Breast epithelium (tissue), 4 donors: ENCODE data around the gene SIVA1. TPM values are rescaled to one million over a fixed set of nuclear protein-coding genes. Genes with fewer than 3 reads are reported as not detected.

ENCODE experiments used
- DNase-seq, 2 donors: peaks; one replicate each; pipeline ENCODE4 v3.0.0-alpha.2; 2019; ENCODE audit warnings: low spot score in 2 of 2
- H3K27ac ChIP-seq, 2 donors: fragments of 200-600 bp; sonication (generic) in 1 of 2; one replicate each; pipeline ENCODE4 v1.5.1; 2016 to 2019; ENCODE audit warnings: mild to moderate bottlenecking in 1 of 2
- H3K27me3 ChIP-seq, 2 donors: fragments of 200-600 bp; sonication (generic) in 1 of 2; one replicate each; pipeline versions ENCODE4 v1.5.1 to v1.6.0; 2017 to 2019; ENCODE audit warnings: control low read depth in 1 of 2, mild to moderate bottlenecking in 1 of 2
- H3K36me3 ChIP-seq: fragments of 200-600 bp; one replicate; pipeline ENCODE4 v1.5.1; 2019
- H3K4me1 ChIP-seq, 2 donors: fragments of 200-600 bp; sonication (generic); one replicate each; pipeline ENCODE4 v1.5.1; 2016 to 2019; ENCODE audit warnings: control low read depth in 1 of 2
- H3K4me3 ChIP-seq, 3 donors: fragments of 200-600 bp; sonication (generic); 1 replicate in 2 of 3; 2 replicates in 1 of 3; pipeline ENCODE4 v1.5.1; 2016 to 2019; ENCODE audit warnings: mild to moderate bottlenecking in 3 of 3, moderate library complexity in 2 of 3
- H3K9me3 ChIP-seq, 2 donors: fragments of 200-600 bp; sonication (generic) in 1 of 2; one replicate each; pipeline ENCODE4 v1.5.1; 2016 to 2019; ENCODE audit warnings: control low read depth in 1 of 2
- POLR2A ChIP-seq: fragments of 450-650 bp; IDR thresholded peaks from one replicate; pipeline ENCODE4 v1.6.1; 2016; ENCODE audit warnings: antibody characterized with exemption, mild to moderate bottlenecking, moderate library complexity
- POLR2AphosphoS5 ChIP-seq, 3 donors: sonication (generic); formaldehyde crosslinking; IDR thresholded peaks; one replicate each; pipeline ENCODE4 v1.6.1; 2017; ENCODE audit warnings: antibody characterized with exemption in 3 of 3
- intact Hi-C: fragments of 100-400 bp; cut with DNase I; formaldehyde crosslinking; loops from one replicate; pipeline ENCODE4 v1.15.1; 2023; ENCODE audit warnings: low total_unique reads
- total RNA-seq, 3 donors: library from RNA; depleted of rRNA; stranded (reverse); fragments of >200 nt; gene quantifications; one replicate each; pipeline ENCODE4 v1.1.0, GENCODE V29; 2016
- TF ChIP-seq, protein P1 (sequence below), 3 donors: fragments of 450-650 bp; IDR thresholded peaks; one replicate each; pipeline ENCODE4 v1.5.1; 2016 to 2017; ENCODE audit warnings: antibody characterized with exemption in 3 of 3, mild to moderate bottlenecking in 3 of 3, moderate library complexity in 3 of 3

Gene SIVA1
- total RNA-seq, 3 donors from 2014 or later, result 181 to 225 (median 223) TPM

DNA sequence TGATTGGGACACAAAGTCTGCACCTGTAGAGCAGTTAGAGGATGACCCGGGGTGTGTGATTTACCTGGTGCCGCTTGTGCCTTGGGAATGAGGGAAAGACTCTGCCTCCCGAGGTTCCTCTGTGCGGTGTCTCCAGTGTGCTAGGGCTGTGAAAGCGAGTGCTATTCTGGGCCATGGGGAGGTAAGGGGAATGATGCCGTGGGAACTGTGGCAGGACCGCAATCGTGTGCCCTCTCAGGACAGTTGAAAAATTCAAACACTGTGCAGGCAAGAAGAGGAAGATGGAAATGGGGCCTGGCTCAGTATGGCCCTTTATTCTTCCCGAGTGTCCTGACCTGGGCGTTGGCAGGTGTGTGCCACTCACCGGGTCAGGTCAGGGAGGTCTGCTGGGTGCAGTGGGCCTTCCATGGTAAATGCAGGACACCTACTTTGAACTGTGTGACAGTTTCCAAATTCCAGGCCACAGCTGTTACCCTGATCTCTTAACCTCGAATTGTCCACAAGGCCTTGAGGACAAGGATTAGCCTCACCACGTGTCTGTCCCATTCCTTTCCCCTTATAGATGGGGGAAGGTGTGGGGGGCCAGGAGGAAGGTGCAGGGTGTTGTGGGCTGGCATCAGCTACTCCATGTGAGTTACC, 1.4 kb downstream of the SIVA1 start:
- no peaks in the 10 kb centered on the region for H3K27me3 ChIP-seq
- TF ChIP-seq POLR2AphosphoS5 (IDR thresholded peaks at IDR 0.05) (no peak), POLR2A (no peak)
- TF ChIP-seq, protein P1, sequence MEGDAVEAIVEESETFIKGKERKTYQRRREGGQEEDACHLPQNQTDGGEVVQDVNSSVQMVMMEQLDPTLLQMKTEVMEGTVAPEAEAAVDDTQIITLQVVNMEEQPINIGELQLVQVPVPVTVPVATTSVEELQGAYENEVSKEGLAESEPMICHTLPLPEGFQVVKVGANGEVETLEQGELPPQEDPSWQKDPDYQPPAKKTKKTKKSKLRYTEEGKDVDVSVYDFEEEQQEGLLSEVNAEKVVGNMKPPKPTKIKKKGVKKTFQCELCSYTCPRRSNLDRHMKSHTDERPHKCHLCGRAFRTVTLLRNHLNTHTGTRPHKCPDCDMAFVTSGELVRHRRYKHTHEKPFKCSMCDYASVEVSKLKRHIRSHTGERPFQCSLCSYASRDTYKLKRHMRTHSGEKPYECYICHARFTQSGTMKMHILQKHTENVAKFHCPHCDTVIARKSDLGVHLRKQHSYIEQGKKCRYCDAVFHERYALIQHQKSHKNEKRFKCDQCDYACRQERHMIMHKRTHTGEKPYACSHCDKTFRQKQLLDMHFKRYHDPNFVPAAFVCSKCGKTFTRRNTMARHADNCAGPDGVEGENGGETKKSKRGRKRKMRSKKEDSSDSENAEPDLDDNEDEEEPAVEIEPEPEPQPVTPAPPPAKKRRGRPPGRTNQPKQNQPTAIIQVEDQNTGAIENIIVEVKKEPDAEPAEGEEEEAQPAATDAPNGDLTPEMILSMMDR (IDR thresholded peaks at IDR 0.05), result no peak
- no peaks in the 10 kb centered on the region for H3K9me3 ChIP-seq
- no peak for DNase-seq
- peak overlapping the region in 1 of 2 donors; percentile 91 for H3K27ac ChIP-seq
- H3K4me3 ChIP-seq, result peak overlapping the region; percentile 87 to 98 (median 97)
- intact Hi-C loops, result no loop called here
- peaks cover 3 to 9% of the 10 kb centered on the region in 2 donors for H3K4me1 ChIP-seq
- H3K36me3 ChIP-seq, result peaks cover 4% of the 10 kb centered on the region

DNA sequence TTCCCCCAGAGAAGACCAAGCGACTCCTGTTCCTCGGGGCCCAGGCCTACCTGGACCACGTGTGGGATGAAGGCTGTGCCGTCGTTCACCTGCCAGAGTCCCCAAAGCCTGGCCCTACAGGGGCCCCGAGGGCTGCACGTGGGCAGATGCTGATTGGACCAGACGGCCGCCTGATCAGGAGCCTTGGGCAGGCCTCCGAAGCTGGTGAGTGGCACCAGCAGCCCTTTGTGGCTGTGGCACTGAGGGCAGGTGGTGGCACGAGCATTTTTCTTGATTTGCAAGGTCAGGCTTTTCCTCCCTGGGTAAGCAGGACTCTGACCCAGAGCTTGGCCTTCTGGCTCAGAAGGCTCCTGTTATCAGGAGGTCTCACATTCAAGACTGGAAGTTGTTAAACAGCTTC, 2.7 kb downstream of the SIVA1 start:
- no peak for DNase-seq
- TF ChIP-seq POLR2A, result no peak
- no peak for TF ChIP-seq POLR2AphosphoS5 (IDR thresholded peaks at IDR 0.05)
- TF ChIP-seq, protein P1 (IDR thresholded peaks at IDR 0.05), result no peak
- no peaks in the 10 kb centered on the region for H3K9me3 ChIP-seq
- intact Hi-C loops, result no loop called here
- peaks cover 4% of the 10 kb centered on the region for H3K36me3 ChIP-seq
- no peak overlapping the region for H3K27ac ChIP-seq
- H3K4me3 ChIP-seq, result no peak overlapping the region
- H3K4me1 ChIP-seq, result peaks cover 3 to 9% of the 10 kb centered on the region in 2 donors
- H3K27me3 ChIP-seq, result no peaks in the 10 kb centered on the region

DNA sequence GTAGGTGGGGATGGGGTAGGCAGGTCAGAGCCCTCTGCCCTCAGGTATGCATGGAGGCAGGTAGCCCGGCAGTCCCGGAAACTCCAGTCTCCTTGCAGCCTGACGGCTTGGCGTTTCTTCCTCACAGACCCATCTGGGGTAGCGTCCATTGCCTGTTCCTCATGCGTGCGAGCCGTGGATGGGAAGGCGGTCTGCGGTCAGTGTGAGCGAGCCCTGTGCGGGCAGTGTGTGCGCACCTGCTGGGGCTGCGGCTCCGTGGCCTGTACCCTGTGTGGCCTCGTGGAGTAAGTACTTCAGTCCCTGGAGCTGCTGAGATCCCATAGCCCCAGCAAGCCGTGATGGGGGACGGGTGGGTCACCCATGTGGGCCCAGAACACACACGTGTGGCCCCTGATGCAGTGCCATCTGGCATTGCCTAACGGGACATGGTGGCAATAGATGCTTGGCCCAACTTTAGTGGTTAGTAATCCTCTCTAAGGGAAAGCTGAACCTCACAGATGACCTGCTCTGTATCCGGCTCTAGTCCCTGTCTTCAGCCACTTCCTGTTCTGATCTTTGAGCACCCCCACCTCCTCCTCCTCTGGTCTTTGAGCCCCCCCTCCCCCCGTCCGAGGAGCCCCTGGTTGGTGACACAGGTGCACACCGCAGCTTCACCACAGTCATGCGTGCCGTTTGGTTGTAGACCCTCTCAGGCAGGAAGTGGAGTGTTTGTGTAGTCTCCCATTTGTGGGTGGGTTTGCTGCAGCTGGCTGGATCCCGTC, 3.7 kb downstream of the SIVA1 start:
- peaks cover 3 to 9% of the 10 kb centered on the region in 2 donors for H3K4me1 ChIP-seq

DNA sequence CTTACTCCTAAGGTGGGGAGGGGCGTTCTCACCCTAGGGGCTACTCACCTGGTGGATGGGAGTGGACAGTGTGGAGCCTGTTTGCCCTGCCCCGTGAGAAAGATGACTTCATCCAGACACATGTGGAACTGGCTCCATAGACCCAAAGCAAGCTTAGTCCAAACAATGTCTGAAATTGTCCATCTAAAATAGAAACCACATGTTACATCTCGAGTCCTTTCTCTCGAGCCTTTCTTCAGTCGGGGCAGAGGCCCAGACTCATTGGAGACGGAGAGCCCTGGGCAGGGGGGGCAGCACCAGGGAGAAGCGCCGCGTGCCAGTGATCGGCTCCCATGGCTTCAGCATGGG, 4.3 kb downstream of the SIVA1 start:
- intact Hi-C loops, result no loop called here

More for the DNA sequence above, 3.7 kb downstream of the SIVA1 start:
- Histone ChIP-seq H3K27ac (no peak overlapping the region), H3K9me3 (no peaks in the 10 kb centered on the region), H3K27me3 (no peaks in the 10 kb centered on the region), H3K36me3 (peaks cover 4% of the 10 kb centered on the region), H3K4me3 (no peak overlapping the region)
- TF ChIP-seq POLR2AphosphoS5 (IDR thresholded peaks at IDR 0.05) (no peak), POLR2A (no peak)
- TF ChIP-seq, protein P1 (IDR thresholded peaks at IDR 0.05), result no peak
- no peak for DNase-seq
- intact Hi-C loops, result no loop called here

More for the DNA sequence above, 4.3 kb downstream of the SIVA1 start:
- no peak for TF ChIP-seq POLR2AphosphoS5 (IDR thresholded peaks at IDR 0.05)
- TF ChIP-seq, protein P1 (IDR thresholded peaks at IDR 0.05), result no peak
- no peak for TF ChIP-seq POLR2A
- Histone ChIP-seq H3K4me1 (peaks cover under 1 to 9% of the 10 kb centered on the region in 2 donors), H3K36me3 (peaks cover 4% of the 10 kb centered on the region), H3K27ac (no peak overlapping the region), H3K9me3 (no peaks in the 10 kb centered on the region), H3K4me3 (no peak overlapping the region), H3K27me3 (no peaks in the 10 kb centered on the region)
- DNase-seq, result no peak
